HL-60 (cell line): ENCODE results near the gene QRICH1.

Experiments
- DNase-seq, 2 experiments: peaks; one replicate each; pipeline ENCODE4 v3.0.0-alpha.2; 2010 to 2020; ENCODE audit warnings: low read depth in 1 of 2, low spot score in 1 of 2
- H3K27ac ChIP-seq: fragments of 250-450 bp; sonication (Bioruptor Pico); replicated peaks from 2 replicates; pipeline ENCODE4 v1.5.1; 2020; ENCODE audit warnings: mild to moderate bottlenecking, moderate library complexity
- H3K27me3 ChIP-seq: fragments of 250-450 bp; sonication (Bioruptor Pico); 2 replicates; pipeline ENCODE4 v1.5.1; 2021; ENCODE audit warnings: mild to moderate bottlenecking, moderate library complexity; ENCODE audit not compliant: insufficient read depth, poor library complexity, severe bottlenecking
- H3K4me3 ChIP-seq: replicated peaks from 2 replicates; pipeline ENCODE4 v1.5.1; 2011; ENCODE audit warnings: mild to moderate bottlenecking, control low read depth, low read length; ENCODE audit not compliant: insufficient read depth
- GABPA ChIP-seq: IDR thresholded peaks from 2 replicates; pipeline ENCODE4 v1.6.1; 2012; ENCODE audit warnings: low read depth
- POLR2AphosphoS5 ChIP-seq: IDR thresholded peaks from 2 replicates; pipeline ENCODE4 v1.6.1; 2012; ENCODE audit warnings: low read depth
- SPI1 ChIP-seq: IDR thresholded peaks from 2 replicates; pipeline ENCODE4 v1.6.1; 2012; ENCODE audit warnings: low read depth, mild to moderate bottlenecking, borderline replicate concordance
- TF ChIP-seq, protein P1 (sequence below): IDR thresholded peaks from one replicate; pipeline ENCODE4 v1.5.1; 2011; ENCODE audit warnings: low read length, control low read depth, inconsistent platforms; ENCODE audit not compliant: insufficient read depth
- TF ChIP-seq, protein P2 (sequence below): IDR thresholded peaks from 2 replicates; pipeline ENCODE4 v1.6.1; 2012; ENCODE audit warnings: low read depth; ENCODE audit not compliant: insufficient replicate concordance

The QRICH1 gene

DNA sequence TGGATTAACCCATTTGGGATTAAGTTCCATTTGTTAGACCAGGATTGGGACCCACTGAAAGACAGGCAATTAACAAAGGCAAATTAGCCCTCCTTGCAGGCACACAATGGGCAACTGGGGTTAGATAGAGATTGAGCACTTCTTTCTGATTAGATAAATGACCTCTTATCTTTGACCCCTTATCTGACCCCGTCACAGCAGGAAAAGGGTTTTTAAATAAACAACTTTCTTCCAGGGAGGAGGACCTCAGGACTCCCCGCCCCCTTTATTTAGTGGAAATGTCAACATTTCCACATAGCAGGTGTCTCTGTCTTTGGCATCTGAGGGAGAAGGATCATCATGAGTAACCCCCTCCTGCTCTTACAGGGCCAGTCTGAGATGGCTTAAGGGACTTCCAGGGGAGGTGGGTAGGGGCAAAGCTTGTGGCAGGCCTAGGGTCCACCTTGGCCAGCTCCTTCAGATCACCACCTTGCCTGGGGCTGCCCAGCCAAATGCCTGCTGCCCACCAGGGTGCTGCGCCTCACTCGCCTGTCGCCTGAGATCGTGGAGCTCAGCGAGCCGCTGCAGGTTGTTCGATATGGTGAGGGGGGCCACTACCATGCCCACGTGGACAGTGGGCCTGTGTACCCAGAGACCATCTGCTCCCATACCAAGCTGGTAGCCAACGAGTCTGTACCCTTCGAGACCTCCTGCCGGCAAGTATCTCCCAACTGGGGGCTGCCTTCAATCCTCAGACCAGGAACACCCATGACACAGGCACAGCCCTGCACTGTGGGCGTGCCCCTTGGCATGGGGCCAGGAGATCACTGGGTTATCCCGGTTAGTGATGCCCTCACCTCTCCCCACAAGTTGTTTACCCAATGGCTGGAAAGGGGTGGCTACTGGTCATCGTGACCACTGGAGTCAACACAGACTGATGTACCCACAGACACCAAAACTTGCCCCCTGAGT, 89.2 kb downstream of the QRICH1 start:
- no peak for TF ChIP-seq SPI1
- TF ChIP-seq, protein P1, sequence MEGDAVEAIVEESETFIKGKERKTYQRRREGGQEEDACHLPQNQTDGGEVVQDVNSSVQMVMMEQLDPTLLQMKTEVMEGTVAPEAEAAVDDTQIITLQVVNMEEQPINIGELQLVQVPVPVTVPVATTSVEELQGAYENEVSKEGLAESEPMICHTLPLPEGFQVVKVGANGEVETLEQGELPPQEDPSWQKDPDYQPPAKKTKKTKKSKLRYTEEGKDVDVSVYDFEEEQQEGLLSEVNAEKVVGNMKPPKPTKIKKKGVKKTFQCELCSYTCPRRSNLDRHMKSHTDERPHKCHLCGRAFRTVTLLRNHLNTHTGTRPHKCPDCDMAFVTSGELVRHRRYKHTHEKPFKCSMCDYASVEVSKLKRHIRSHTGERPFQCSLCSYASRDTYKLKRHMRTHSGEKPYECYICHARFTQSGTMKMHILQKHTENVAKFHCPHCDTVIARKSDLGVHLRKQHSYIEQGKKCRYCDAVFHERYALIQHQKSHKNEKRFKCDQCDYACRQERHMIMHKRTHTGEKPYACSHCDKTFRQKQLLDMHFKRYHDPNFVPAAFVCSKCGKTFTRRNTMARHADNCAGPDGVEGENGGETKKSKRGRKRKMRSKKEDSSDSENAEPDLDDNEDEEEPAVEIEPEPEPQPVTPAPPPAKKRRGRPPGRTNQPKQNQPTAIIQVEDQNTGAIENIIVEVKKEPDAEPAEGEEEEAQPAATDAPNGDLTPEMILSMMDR: no peak
- no peak for TF ChIP-seq GABPA
- TF ChIP-seq, protein P2, sequence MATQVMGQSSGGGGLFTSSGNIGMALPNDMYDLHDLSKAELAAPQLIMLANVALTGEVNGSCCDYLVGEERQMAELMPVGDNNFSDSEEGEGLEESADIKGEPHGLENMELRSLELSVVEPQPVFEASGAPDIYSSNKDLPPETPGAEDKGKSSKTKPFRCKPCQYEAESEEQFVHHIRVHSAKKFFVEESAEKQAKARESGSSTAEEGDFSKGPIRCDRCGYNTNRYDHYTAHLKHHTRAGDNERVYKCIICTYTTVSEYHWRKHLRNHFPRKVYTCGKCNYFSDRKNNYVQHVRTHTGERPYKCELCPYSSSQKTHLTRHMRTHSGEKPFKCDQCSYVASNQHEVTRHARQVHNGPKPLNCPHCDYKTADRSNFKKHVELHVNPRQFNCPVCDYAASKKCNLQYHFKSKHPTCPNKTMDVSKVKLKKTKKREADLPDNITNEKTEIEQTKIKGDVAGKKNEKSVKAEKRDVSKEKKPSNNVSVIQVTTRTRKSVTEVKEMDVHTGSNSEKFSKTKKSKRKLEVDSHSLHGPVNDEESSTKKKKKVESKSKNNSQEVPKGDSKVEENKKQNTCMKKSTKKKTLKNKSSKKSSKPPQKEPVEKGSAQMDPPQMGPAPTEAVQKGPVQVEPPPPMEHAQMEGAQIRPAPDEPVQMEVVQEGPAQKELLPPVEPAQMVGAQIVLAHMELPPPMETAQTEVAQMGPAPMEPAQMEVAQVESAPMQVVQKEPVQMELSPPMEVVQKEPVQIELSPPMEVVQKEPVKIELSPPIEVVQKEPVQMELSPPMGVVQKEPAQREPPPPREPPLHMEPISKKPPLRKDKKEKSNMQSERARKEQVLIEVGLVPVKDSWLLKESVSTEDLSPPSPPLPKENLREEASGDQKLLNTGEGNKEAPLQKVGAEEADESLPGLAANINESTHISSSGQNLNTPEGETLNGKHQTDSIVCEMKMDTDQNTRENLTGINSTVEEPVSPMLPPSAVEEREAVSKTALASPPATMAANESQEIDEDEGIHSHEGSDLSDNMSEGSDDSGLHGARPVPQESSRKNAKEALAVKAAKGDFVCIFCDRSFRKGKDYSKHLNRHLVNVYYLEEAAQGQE: no peak
- no peak for TF ChIP-seq POLR2AphosphoS5
- H3K27ac ChIP-seq: no peak overlapping the region
- no peak for DNase-seq
- H3K27me3 ChIP-seq: no peaks in the 10 kb centered on the region
- no peak overlapping the region for H3K4me3 ChIP-seq

DNA sequence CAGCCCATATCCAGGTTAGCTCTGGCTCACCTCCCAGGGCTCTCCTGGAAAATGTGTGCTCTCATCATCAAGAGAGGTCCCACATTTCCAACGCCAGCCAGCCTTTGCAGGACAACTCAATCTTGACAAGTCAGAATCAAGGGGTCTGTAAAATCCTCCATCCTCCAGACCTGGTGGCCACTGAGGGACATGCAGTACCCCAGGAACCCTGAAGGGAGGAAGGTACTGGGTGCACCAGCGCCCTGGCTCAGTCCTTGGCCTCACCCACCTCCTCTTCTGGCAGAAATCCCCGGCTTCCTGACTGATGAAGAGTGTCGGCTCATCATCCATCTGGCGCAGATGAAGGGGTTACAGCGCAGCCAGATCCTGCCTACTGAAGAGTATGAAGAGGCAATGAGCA, 92.7 kb downstream of the QRICH1 start:
- TF ChIP-seq SPI1: no peak
- no peak for TF ChIP-seq GABPA
- no peak for TF ChIP-seq POLR2AphosphoS5
- TF ChIP-seq, protein P2: no peak
- TF ChIP-seq, protein P1: no peak
- no peak for DNase-seq
- no peaks in the 10 kb centered on the region for H3K27me3 ChIP-seq
- H3K4me3 ChIP-seq: no peak overlapping the region
- no peak overlapping the region for H3K27ac ChIP-seq

DNA sequence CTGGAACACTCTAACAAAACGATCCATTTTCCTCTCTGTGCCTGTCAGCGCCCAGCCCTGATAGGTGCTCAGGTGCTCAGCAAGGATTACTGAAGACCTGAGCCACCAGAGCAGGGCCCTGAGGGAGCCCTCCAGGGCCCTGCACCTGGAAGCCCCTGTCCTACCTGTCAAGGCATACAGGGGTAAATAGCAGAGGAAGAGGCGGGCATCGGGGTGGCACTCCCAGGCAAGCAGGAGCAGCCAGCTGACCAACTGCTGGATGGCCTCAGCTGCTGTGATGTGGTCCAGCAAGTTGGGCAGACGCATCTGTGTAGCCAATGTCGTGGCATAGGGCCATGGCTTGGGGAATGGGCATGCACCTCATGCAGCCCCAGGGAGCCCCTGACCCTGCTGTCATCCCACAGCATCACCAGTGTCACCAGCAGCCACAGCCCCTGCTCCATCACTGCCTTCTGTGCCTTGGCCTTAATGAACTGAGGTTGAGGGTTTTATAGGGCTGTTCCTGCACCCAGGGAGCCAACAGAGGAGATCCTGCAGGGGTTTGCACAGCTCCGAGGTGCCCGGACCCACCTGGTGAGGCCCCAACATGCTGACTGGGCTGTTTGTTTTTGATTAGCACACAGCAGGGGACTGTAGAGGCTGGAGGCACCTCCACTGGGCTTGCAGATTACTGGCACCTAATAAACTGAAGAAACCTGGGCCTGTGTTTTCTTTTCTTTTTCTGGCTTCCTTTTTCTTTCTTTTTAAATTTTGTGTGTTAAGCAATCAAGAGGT, 94.6 kb downstream of the QRICH1 start:
- Histone ChIP-seq H3K4me3 (no peak overlapping the region), H3K27me3 (no peaks in the 10 kb centered on the region), H3K27ac (no peak overlapping the region)
- DNase-seq: no peak
- no peak for TF ChIP-seq SPI1
- no peak for TF ChIP-seq POLR2AphosphoS5
- TF ChIP-seq, protein P1: no peak
- no peak for TF ChIP-seq GABPA
- TF ChIP-seq, protein P2: no peak
